HFF-Myc (cell line): ENCODE data around the gene DBNDD1.

Source experiments
- DNase-seq: peaks from one replicate; pipeline ENCODE4 v3.0.0-alpha.2; 2011; ENCODE audit warnings: low read depth; ENCODE audit errors: extremely low read depth
- H3K4me3 ChIP-seq: replicated peaks from 2 replicates; pipeline ENCODE4 v1.5.1; 2011; ENCODE audit warnings: low read depth, mild to moderate bottlenecking, control low read depth, low read length
- CTCF ChIP-seq: IDR thresholded peaks from 2 replicates; pipeline ENCODE4 v1.5.1; 2012; ENCODE audit warnings: mild to moderate bottlenecking, low read depth, low read length, control low read depth; ENCODE audit errors: missing control alignments

Gene DBNDD1

GRCh38 chr16:90035902-90036301, 16.6 kb upstream of the DBNDD1 start:
- no peak for TF ChIP-seq CTCF
- no peak for DNase-seq
- no peak overlapping the region for H3K4me3 ChIP-seq

GRCh38 chr16:90034504-90034903, 15.2 kb upstream of the DBNDD1 start:
- TF ChIP-seq CTCF: no peak
- no peak for DNase-seq
- no peak overlapping the region for H3K4me3 ChIP-seq

GRCh38 chr16:90033387-90033786, 14.1 kb upstream of the DBNDD1 start:
- no peak overlapping the region for H3K4me3 ChIP-seq
- no peak for TF ChIP-seq CTCF
- no peak for DNase-seq

- no peak overlapping the region for H3K4me3 ChIP-seq
- no peak for TF ChIP-seq CTCF
- no peak for DNase-seq
Measured at GRCh38 chr16:90032674-90033331, 13.5 kb upstream of the DBNDD1 start.

- H3K4me3 ChIP-seq: no peak overlapping the region
- TF ChIP-seq CTCF: no peak
- no peak for DNase-seq
Measured at GRCh38 chr16:90031931-90032673, 12.8 kb upstream of the DBNDD1 start.

GRCh38 chr16:90031186-90031930, 12.1 kb upstream of the DBNDD1 start:
- no peak for TF ChIP-seq CTCF
- H3K4me3 ChIP-seq: no peak overlapping the region
- no peak for DNase-seq
